DND-41 (cell line): ENCODE measurements around the gene ACSL3.

Source experiments
- CTCF ChIP-seq: IDR thresholded peaks from 2 replicates; pipeline ENCODE4 v1.5.1; 2012; ENCODE audit warnings: borderline replicate concordance, low read length, moderate library complexity, mild to moderate bottlenecking; ENCODE audit not compliant: poor library complexity, severe bottlenecking; ENCODE audit errors: extremely low read depth
- EZH2 ChIP-seq: IDR thresholded peaks from 3 replicates; pipeline ENCODE4 v1.6.1; 2012; ENCODE audit warnings: borderline replicate concordance, low read depth, mild to moderate bottlenecking, moderate library complexity, low read length, inconsistent platforms; ENCODE audit not compliant: severe bottlenecking

GRCh38 chr2:222972420-222972819, 111.6 kb downstream of the ACSL3 start:
- TF ChIP-seq CTCF (no peak), EZH2 (no peak)
